KOPT-K1 (cell line): ENCODE data around the gene CNPY1.

Experiments
- H3K27ac ChIP-seq: fragments of 200-600 bp; sonication (generic); 2 replicates; pipeline ENCODE4 v1.5.1; 2016; ENCODE audit warnings: antibody characterized with exemption, mild to moderate bottlenecking, low read depth, low read length; ENCODE audit not compliant: poor library complexity, severe bottlenecking
- H3K36me3 ChIP-seq: fragments of 200-600 bp; sonication (generic); 2 replicates; pipeline ENCODE4 v1.5.1; 2017; ENCODE audit warnings: antibody characterized with exemption, mild to moderate bottlenecking, low read length, moderate library complexity; ENCODE audit not compliant: insufficient read depth
- H3K9me3 ChIP-seq: fragments of 200-600 bp; sonication (generic); 2 replicates; pipeline ENCODE4 v1.5.1; 2017; ENCODE audit warnings: antibody characterized with exemption, low read length, mild to moderate bottlenecking; ENCODE audit not compliant: insufficient read depth, poor library complexity, severe bottlenecking

CNPY1 gene

GRCh38 chr7:155452505-155453295 is 93.7 kb downstream of the CNPY1 start:
- H3K36me3 ChIP-seq, result no peaks in the 10 kb centered on the region
- no peak overlapping the region for H3K27ac ChIP-seq

GRCh38 chr7:155451840-155452239 is 94.5 kb downstream of the CNPY1 start:
- Histone ChIP-seq H3K27ac (no peak overlapping the region), H3K36me3 (no peaks in the 10 kb centered on the region)

More at GRCh38 chr7:155452505-155453295, 93.7 kb downstream of the CNPY1 start:
- peaks cover 74% of the 10 kb centered on the region for H3K9me3 ChIP-seq

More at GRCh38 chr7:155451840-155452239, 94.5 kb downstream of the CNPY1 start:
- H3K9me3 ChIP-seq, result peaks cover 70% of the 10 kb centered on the region
